Germinal center (tissue), 1 donor: ENCODE data around the gene ABCG4.

Experiments used
- DNase-seq: peaks from one replicate; pipeline ENCODE4 v3.0.0; 2012; ENCODE audit warnings: mixed read lengths, low spot score

Gene ABCG4

GRCh38 chr11:119206511-119207414 lies 57.9 kb downstream of the ABCG4 start:
- DNase-seq, result peak; percentile 64

DNA sequence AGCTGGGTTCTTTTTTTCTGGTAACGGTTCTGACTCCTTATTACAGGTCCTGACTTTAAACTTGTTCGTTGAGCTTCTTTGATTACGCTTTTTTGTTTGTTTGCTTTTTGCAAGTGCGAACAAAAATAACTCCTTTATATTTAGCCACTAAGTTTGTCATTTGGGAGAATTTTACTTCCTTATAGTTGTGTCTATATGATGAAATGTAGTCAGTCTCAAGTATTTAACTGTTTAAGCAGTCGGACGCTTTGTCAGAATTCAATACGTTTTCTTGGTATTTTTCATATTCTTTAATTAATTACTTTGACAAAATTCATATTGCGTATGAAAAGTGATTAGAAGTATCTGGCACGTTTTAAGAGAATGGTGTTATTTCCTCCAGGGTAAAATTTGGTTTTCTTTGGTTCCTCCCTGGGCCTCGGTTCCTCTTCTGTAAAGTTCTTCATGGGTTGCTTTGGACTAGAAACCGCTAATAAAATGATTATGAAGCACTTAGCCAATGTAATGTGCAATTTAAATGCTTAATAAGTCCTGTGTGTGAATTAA lies 58.6 kb downstream of the ABCG4 start:
- no peak for DNase-seq

- DNase-seq, result no peak
Observed at GRCh38 chr11:119209186-119209585, 60.3 kb downstream of the ABCG4 start.

GRCh38 chr11:119210050-119210449 lies 61.2 kb downstream of the ABCG4 start:
- no peak for DNase-seq
